ENCODE results near the gene SBSN. TPM values are rescaled to one million over a fixed set of nuclear protein-coding genes. Genes with fewer than 3 reads are reported as not detected.

SBSN gene
- total RNA-seq, 2 experiments from 2014 or later: not detected

DNA sequence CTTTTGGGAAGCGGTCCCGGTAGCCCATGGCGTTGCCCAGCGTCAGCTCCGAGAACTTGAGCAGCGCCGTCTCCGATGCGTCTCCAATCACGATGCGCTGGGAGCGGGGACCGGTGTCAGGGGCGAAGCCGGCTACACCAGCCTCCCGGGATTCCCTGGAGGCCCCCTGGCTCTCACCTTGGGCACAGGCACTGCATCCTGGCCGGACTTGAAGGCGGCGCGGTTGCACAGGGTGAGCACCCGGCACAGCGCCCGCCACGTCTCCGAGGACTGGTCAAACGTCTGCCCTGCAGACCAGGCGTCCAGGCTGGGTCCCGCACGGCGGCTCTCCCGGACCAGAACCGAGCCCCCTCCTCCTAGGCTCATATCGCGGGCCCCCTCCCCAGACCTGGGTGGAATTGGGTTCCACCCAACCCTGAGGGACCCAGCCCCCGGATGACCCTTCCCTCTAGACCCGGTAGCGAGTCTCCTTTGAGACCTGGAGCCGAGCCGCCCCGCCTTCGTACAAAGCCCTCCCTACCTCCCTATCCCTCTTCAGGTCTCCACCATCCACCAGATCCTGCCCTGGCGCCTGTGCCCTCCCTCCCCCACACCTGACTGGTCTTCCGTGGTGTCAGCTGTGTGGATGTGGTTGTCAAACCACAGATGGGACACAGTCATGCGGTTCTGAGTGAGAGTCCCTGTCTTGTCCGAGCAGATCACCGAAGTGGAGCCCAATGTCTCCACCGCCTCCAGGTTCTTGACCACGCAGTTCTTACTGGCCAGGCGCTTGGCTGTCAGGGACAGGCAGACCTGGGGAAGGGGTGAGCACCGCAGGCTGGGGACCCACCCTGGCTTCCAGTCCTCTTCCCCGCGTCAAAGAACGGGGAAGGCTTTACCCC is 30.5 kb upstream of the SBSN start:
- Mint-ChIP-seq H3K4me3 (no peak overlapping the region), H3K9me3 (no peaks in the 10 kb centered on the region), H3K27me3 (peaks cover 44% of the 10 kb centered on the region), H3K36me3 (ENCODE audit: low read depth) (no peaks in the 10 kb centered on the region), H3K4me1 (ENCODE audit: low read depth) (peaks cover 8% of the 10 kb centered on the region), H3K27ac (no peak overlapping the region)
- ATAC-seq (no peak), DNase-seq (no peak)
- ChIA-PET CTCF (interaction anchor here (1.4 to 1.8 kb wide), 4 partner anchors 10 to 86 kb away, joined by 3 to 13 read pairs (median 5); no protein-coding TSS in a partner anchor), POLR2A (interaction anchor here (0.7 kb wide), 1 partner anchor 10 kb away, joined by 3 read pairs; no protein-coding TSS in a partner anchor)
- TF ChIP-seq, protein P1, sequence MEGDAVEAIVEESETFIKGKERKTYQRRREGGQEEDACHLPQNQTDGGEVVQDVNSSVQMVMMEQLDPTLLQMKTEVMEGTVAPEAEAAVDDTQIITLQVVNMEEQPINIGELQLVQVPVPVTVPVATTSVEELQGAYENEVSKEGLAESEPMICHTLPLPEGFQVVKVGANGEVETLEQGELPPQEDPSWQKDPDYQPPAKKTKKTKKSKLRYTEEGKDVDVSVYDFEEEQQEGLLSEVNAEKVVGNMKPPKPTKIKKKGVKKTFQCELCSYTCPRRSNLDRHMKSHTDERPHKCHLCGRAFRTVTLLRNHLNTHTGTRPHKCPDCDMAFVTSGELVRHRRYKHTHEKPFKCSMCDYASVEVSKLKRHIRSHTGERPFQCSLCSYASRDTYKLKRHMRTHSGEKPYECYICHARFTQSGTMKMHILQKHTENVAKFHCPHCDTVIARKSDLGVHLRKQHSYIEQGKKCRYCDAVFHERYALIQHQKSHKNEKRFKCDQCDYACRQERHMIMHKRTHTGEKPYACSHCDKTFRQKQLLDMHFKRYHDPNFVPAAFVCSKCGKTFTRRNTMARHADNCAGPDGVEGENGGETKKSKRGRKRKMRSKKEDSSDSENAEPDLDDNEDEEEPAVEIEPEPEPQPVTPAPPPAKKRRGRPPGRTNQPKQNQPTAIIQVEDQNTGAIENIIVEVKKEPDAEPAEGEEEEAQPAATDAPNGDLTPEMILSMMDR (IDR thresholded peaks at IDR 0.05): no peak
- intact Hi-C loops (cut with micrococcal nuclease): no loop called here

DNA sequence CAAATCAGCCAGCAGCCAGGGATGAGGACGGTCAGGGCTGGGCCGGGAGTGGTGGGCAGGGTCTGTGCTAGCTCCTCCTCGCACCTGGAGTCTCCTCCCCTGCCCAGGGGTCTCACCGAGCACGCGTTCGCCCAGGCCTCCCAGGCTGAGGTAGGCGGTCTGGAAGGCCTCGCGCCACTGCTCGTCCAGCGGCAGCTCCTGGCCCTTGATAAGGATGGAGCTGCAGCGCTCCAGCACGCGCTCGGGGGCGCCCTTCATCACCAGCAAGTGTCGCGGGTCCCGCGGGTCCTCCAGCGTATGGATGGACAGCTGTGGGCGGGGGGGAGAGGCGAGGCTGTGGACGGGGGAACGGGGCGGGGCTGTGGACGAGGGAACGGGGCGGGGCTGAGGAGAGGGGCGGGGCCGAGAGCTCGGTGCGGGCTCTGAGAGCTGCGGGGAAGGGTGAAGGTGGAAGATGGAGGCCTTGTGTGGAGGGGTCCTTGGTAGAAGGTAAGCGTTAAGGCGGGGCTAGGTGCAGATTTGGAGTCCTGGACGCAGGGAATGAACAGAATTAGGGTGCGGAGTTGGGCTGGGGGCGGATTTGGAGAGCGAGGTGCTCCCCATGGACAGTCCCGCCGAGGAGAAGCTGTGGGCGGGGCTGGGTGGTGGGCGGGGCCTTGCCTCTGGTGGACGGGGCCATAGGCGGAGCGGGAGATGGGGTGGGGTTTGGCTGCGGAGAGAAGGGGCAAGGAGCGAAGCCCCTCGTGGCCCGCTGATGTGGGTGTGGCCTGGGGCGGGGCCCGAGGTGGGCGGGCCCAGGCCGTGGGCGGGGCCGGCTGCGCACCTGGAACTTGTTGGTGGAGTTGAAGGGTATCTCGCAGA is 29.7 kb upstream of the SBSN start:
- H3K4me3 Mint-ChIP-seq: peak overlapping the region; percentile 67

DNA sequence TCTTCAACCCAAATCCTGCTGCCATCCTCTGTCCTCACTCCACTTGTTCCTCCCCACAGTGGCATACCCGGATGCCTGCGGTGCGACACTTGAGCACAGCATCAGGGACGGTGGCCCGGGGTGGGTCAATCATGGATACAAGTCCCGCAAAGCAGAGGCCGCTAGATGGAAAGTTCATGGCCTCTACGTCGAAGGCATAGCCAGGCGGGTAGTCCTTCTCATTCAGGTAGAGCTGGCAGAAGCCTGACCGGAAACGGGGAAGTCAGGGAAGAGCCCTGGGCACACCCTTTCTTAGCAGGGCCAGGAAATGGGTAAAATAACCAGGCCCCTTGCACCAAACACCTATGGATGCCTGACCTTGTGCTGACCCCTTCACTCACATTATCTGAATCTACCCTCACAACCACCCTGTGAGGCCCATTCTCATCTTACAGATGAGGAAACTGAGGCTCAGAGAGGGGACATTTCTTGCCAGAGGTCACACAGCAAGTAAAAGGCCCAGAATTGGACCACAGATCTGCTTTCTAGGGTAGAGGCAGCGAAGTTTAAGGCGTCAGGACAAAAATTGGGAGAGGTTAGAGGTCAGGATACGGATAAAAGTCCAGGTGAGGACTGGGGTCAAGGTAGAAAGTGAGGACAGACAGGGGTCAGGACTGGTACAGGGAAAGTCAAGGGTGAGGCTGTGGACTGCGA is 28.9 kb upstream of the SBSN start:
- intact Hi-C loops (cut with micrococcal nuclease): no loop called here
- ChIA-PET POLR2A (interaction anchor here (1.3 kb wide), 1 partner anchor 51 kb away, joined by 3 read pairs; no protein-coding TSS in a partner anchor), CTCF (interaction anchor here (0.8 to 1.8 kb wide), 8 partner anchors 9 to 87 kb away, joined by 3 to 13 read pairs (median 4); partner anchors contain the start of gene HAUS5)
- no peaks in the 10 kb centered on the region for H3K36me3 Mint-ChIP-seq (ENCODE audit: low read depth)
- no peak overlapping the region for H3K27ac Mint-ChIP-seq
- H3K4me3 Mint-ChIP-seq: peak overlapping the region; percentile 26
- DNase-seq (no peak), ATAC-seq (no peak)
- peaks cover 8% of the 10 kb centered on the region for H3K4me1 Mint-ChIP-seq (ENCODE audit: low read depth)
- no peaks in the 10 kb centered on the region for H3K9me3 Mint-ChIP-seq
- peaks cover 38% of the 10 kb centered on the region for H3K27me3 Mint-ChIP-seq
- TF ChIP-seq, protein P1 (IDR thresholded peaks at IDR 0.05): no peak

More for the DNA sequence above, 29.7 kb upstream of the SBSN start:
- intact Hi-C loops (cut with micrococcal nuclease): no loop called here
- ChIA-PET POLR2A (interaction anchor here (0.7 kb wide), 1 partner anchor 10 kb away, joined by 3 read pairs; no protein-coding TSS in a partner anchor), CTCF (interaction anchor here (0.8 to 1.8 kb wide), 7 partner anchors 10 to 87 kb away, joined by 3 to 13 read pairs (median 3); partner anchors contain the start of gene HAUS5)
- H3K9me3 Mint-ChIP-seq: no peaks in the 10 kb centered on the region
- H3K27me3 Mint-ChIP-seq: peaks cover 44% of the 10 kb centered on the region
- H3K36me3 Mint-ChIP-seq (ENCODE audit: low read depth): no peaks in the 10 kb centered on the region
- DNase-seq (peak; percentile 71), ATAC-seq (peak; percentile 74)
- H3K4me1 Mint-ChIP-seq (ENCODE audit: low read depth): peaks cover 8% of the 10 kb centered on the region
- H3K27ac Mint-ChIP-seq: no peak overlapping the region
- TF ChIP-seq, protein P1 (IDR thresholded peaks at IDR 0.05): no peak

DNA sequence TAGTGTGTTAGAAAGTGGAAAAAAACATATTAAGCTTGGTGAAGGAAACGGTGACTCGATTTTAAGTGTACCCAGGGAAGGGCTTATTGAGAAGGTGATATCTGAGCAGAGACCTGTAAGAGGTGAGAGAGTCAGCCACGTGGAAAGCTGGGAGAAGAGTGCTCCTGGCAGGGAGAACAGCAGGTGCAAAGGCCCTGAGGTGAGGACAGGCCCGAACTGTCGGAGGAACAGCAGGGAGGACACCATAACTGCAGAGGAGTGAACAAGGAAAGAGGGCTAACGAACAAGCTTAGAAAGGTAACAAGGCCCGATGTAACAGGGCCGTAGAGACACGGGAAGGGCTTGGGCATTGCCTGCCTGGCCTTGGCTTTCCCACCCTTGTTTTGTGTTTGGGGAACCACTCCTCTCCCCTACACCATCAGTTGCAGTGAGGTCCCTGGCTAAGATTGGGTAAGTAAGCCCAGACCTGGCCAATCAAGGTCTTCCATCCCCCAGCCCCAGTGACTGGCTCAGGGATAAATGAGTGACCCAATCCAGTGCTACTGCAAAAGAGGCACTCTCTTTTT is 28.0 kb upstream of the SBSN start:
- intact Hi-C loops (cut with micrococcal nuclease): no loop called here
- ATAC-seq (no peak), DNase-seq (no peak)
- peaks cover 8% of the 10 kb centered on the region for H3K4me1 Mint-ChIP-seq (ENCODE audit: low read depth)
- no peak overlapping the region for H3K27ac Mint-ChIP-seq
- TF ChIP-seq, protein P1 (IDR thresholded peaks at IDR 0.05): no peak
- ChIA-PET POLR2A (interaction anchor here (0.5 to 1.3 kb wide), 2 partner anchors 52 to 323 kb away, joined by 3 read pairs; no protein-coding TSS in a partner anchor), CTCF (interaction anchor here (0.9 to 1.7 kb wide), 4 partner anchors 36 to 50 kb away, joined by 3 to 10 read pairs (median 4); no protein-coding TSS in a partner anchor)
- no peak overlapping the region for H3K4me3 Mint-ChIP-seq
- no peaks in the 10 kb centered on the region for H3K36me3 Mint-ChIP-seq (ENCODE audit: low read depth)
- H3K9me3 Mint-ChIP-seq: no peaks in the 10 kb centered on the region
- H3K27me3 Mint-ChIP-seq: peaks cover 32% of the 10 kb centered on the region

All from activated CD8-positive, alpha-beta T cell treated with anti-CD3 and anti-CD28 coated beads for 36 hours (primary cell).